Stomach (tissue), 4 donors: Measurements from ENCODE around the gene PROX2.

Experiments used
- CTCF ChIP-seq, 7 experiments: fragments of 450-650 bp in 4 of 7; fragments of 200-600 bp in 3 of 7; sonication (generic) in 3 of 7; IDR thresholded peaks; one replicate each; pipeline ENCODE4 v1.5.1; 2016 to 2019; ENCODE audit warnings: antibody characterized with exemption in 7 of 7, control low read depth in 2 of 7, mild to moderate bottlenecking in 1 of 7
- POLR2AphosphoS5 ChIP-seq, 3 donors: sonication (generic); formaldehyde crosslinking; IDR thresholded peaks; one replicate each; pipeline ENCODE4 v1.6.1; 2016; ENCODE audit warnings: antibody characterized with exemption in 3 of 3

GRCh38 chr14:74866708-74867389, 9.1 kb downstream of the PROX2 start:
- no peak for TF ChIP-seq POLR2AphosphoS5 (IDR thresholded peaks at IDR 0.05)
- no peak for TF ChIP-seq CTCF (IDR thresholded peaks at IDR 0.05)
